Renal cortex interstitium (tissue), 11 donors: Measurements from ENCODE around the gene CXorf58. TPM values are rescaled to one million over a fixed set of nuclear protein-coding genes. Genes with fewer than 3 reads are reported as not detected.

Experiments used
- DNase-seq, 11 donors: peaks; one replicate each; pipeline ENCODE4 v3.0.0-alpha.2; 2013; ENCODE audit warnings: low read depth in 9 of 11, low spot score in 4 of 11; ENCODE audit errors: extremely low read depth in 1 of 11
- polyA plus RNA-seq, 3 donors: library from polyadenylated mRNA; unstranded; fragments of 120-200 nt; gene quantifications; one replicate each; pipeline ENCODE4 v1.2.1, GENCODE V29; 2013; ENCODE audit not compliant: insufficient read length in 3 of 3

CXorf58 gene
- polyA plus RNA-seq, 3 donors, result 0.06 to 0.15 (median 0.14) TPM

GRCh38 chrX:23896981-23897380 is 10.8 kb upstream of the CXorf58 start:
- no peak for DNase-seq

- no peak for DNase-seq
These were observed 9.3 kb upstream of the CXorf58 start for GRCh38 chrX:23898412-23898959.

GRCh38 chrX:23900220-23900797 is 7.5 kb upstream of the CXorf58 start:
- no peak for DNase-seq

- DNase-seq, result no peak
These were observed 6.7 kb upstream of the CXorf58 start for GRCh38 chrX:23901060-23901459.

- peak in 8 of 11 donors; percentile 41 to 66 (median 52) for DNase-seq
These were observed 6.0 kb upstream of the CXorf58 start for GRCh38 chrX:23901805-23902204.

GRCh38 chrX:23902419-23902818 is 5.4 kb upstream of the CXorf58 start:
- DNase-seq, result peak in 6 of 11 donors; percentile 28 to 54 (median 42)

GRCh38 chrX:23904096-23904495 is 3.7 kb upstream of the CXorf58 start:
- no peak for DNase-seq

- peak in 1 of 11 donors; percentile 8 for DNase-seq
These were observed 702 bp upstream of the CXorf58 start for GRCh38 chrX:23907111-23907497.

- DNase-seq, result peak in 3 of 11 donors; percentile 13 to 22 (median 13)
These were observed 606 bp downstream of the CXorf58 start for GRCh38 chrX:23908219-23909004.

GRCh38 chrX:23911126-23911835 is 3.5 kb downstream of the CXorf58 start:
- DNase-seq, result no peak

GRCh38 chrX:23919148-23919547 is 11.3 kb downstream of the CXorf58 start:
- no peak for DNase-seq

GRCh38 chrX:23919706-23920320 is 12.0 kb downstream of the CXorf58 start:
- DNase-seq, result no peak

- DNase-seq, result no peak
These were observed 18.2 kb downstream of the CXorf58 start for GRCh38 chrX:23926015-23926414.

GRCh38 chrX:23930894-23931604 is 23.2 kb downstream of the CXorf58 start:
- DNase-seq, result no peak

GRCh38 chrX:23932046-23932445 is 24.2 kb downstream of the CXorf58 start:
- DNase-seq, result no peak

GRCh38 chrX:23935106-23935505 is 27.3 kb downstream of the CXorf58 start:
- DNase-seq, result no peak

GRCh38 chrX:23936180-23936579 is 28.4 kb downstream of the CXorf58 start:
- no peak for DNase-seq

GRCh38 chrX:23937100-23937499 is 29.3 kb downstream of the CXorf58 start:
- DNase-seq, result no peak

GRCh38 chrX:23938690-23939089 is 30.9 kb downstream of the CXorf58 start:
- no peak for DNase-seq
